PC-9 (cell line): ENCODE results near the gene CMSS1.

Experiments used
- EZH2 ChIP-seq: fragments of 200-600 bp; sonication (generic); IDR thresholded peaks from 2 replicates; pipeline ENCODE4 v1.8.0; 2017; ENCODE audit warnings: antibody characterized with exemption, low read depth
- TF ChIP-seq, protein P1 (sequence below): fragments of 200-600 bp; sonication (generic); conservative IDR thresholded peaks from 2 replicates; pipeline ENCODE4 v1.6.1; 2017; ENCODE audit warnings: mixed run types, antibody characterized with exemption, mild to moderate bottlenecking, moderate library complexity

GRCh38 chr3:99984139-99984538 lies 166.5 kb downstream of the CMSS1 start:
- TF ChIP-seq, protein P1, sequence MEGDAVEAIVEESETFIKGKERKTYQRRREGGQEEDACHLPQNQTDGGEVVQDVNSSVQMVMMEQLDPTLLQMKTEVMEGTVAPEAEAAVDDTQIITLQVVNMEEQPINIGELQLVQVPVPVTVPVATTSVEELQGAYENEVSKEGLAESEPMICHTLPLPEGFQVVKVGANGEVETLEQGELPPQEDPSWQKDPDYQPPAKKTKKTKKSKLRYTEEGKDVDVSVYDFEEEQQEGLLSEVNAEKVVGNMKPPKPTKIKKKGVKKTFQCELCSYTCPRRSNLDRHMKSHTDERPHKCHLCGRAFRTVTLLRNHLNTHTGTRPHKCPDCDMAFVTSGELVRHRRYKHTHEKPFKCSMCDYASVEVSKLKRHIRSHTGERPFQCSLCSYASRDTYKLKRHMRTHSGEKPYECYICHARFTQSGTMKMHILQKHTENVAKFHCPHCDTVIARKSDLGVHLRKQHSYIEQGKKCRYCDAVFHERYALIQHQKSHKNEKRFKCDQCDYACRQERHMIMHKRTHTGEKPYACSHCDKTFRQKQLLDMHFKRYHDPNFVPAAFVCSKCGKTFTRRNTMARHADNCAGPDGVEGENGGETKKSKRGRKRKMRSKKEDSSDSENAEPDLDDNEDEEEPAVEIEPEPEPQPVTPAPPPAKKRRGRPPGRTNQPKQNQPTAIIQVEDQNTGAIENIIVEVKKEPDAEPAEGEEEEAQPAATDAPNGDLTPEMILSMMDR: no peak
- TF ChIP-seq EZH2: no peak
